ENCODE measurements around the gene FAM107B. TPM values are rescaled to one million over a fixed set of nuclear protein-coding genes. Genes with fewer than 3 reads are reported as not detected.
"Not testable (repeated sequence)": the region's sequence is repeated elsewhere in the genome, so short reads cannot be mapped to it uniquely, and the experiment has no call there.

FAM107B gene
- total RNA-seq, 1 experiment from 2014 or later = 61.6 TPM

GRCh38 chr10:14659626-14660196, 115.0 kb downstream of the FAM107B start:
- no TSS peak for BruUV-seq (replicated peaks)
- intact Hi-C loops (cut with micrococcal nuclease; ENCODE audit: unreplicated experiment) = no loop called here
- Histone ChIP-seq H3K27ac (ENCODE audit: low read depth, low read length, poor library complexity, severe bottlenecking) (no peak overlapping the region), H3K36me3 (ENCODE audit: insufficient read depth, low read length, poor library complexity, severe bottlenecking) (no peaks in the 10 kb centered on the region), H3K4me3 (ENCODE audit: low read depth, low read length, poor library complexity, severe bottlenecking) (no peak overlapping the region), H3K4me1 (ENCODE audit: insufficient read depth, low read length, poor library complexity, severe bottlenecking) (no peaks in the 10 kb centered on the region), H3K27me3 (replicated peaks; ENCODE audit: insufficient read depth, low read depth, low read length, poor library complexity) (no peaks in the 10 kb centered on the region), H3K9me3 (ENCODE audit: low read depth, low read length, poor library complexity, severe bottlenecking) (no peaks in the 10 kb centered on the region)
- POLR2A ChIA-PET (ENCODE audit: low non-redundant PET) = no interaction called here
- no peak for DNase-seq (ENCODE audit: low spot score)
- CTCF ChIA-PET = no interaction called here
- TF ChIP-seq, protein P1, sequence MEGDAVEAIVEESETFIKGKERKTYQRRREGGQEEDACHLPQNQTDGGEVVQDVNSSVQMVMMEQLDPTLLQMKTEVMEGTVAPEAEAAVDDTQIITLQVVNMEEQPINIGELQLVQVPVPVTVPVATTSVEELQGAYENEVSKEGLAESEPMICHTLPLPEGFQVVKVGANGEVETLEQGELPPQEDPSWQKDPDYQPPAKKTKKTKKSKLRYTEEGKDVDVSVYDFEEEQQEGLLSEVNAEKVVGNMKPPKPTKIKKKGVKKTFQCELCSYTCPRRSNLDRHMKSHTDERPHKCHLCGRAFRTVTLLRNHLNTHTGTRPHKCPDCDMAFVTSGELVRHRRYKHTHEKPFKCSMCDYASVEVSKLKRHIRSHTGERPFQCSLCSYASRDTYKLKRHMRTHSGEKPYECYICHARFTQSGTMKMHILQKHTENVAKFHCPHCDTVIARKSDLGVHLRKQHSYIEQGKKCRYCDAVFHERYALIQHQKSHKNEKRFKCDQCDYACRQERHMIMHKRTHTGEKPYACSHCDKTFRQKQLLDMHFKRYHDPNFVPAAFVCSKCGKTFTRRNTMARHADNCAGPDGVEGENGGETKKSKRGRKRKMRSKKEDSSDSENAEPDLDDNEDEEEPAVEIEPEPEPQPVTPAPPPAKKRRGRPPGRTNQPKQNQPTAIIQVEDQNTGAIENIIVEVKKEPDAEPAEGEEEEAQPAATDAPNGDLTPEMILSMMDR (conservative IDR thresholded peaks at IDR 0.05; ENCODE audit: low read depth, low read length) = no peak
- TF ChIP-seq EZH2 (IDR thresholded peaks at IDR 0.05; ENCODE audit: borderline replicate concordance, low read depth, low read length, poor library complexity, severe bottlenecking) = no peak

DNA sequence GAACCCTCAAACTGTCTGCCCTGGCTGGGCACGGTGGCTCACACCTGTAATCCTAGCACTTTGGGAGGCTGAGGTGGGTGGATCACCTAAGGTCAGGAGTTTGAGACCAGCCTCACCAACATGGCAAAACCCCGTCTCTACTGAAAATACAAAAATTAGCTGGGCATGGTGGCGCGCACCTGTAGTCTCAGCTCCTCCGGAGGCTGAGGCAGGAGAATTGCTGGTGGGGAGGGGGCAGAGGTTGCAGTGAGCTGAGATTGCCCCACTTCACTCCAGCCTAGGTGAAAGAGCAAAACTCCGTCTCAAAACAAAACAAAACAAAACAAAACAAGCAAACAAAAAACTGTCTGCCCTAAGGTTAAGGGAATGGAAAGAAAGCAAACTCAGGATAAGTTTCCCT, 115.6 kb downstream of the FAM107B start:
- H3K36me3 ChIP-seq (ENCODE audit: insufficient read depth, low read length, poor library complexity, severe bottlenecking); H3K9me3 ChIP-seq (ENCODE audit: low read depth, low read length, poor library complexity, severe bottlenecking); POLR2A ChIA-PET (ENCODE audit: low non-redundant PET); intact Hi-C loops (cut with micrococcal nuclease; ENCODE audit: unreplicated experiment); H3K4me1 ChIP-seq (ENCODE audit: insufficient read depth, low read length, poor library complexity, severe bottlenecking); CTCF ChIA-PET; H3K27ac ChIP-seq (ENCODE audit: low read depth, low read length, poor library complexity, severe bottlenecking); H3K27me3 ChIP-seq (replicated peaks; ENCODE audit: insufficient read depth, low read depth, low read length, poor library complexity); H3K4me3 ChIP-seq (ENCODE audit: low read depth, low read length, poor library complexity, severe bottlenecking); BruUV-seq (replicated peaks); DNase-seq (ENCODE audit: low spot score): not testable (repeated sequence)

- Histone ChIP-seq H3K9me3 (ENCODE audit: low read depth, low read length, poor library complexity, severe bottlenecking) (no peaks in the 10 kb centered on the region), H3K36me3 (ENCODE audit: insufficient read depth, low read length, poor library complexity, severe bottlenecking) (no peaks in the 10 kb centered on the region), H3K27ac (ENCODE audit: low read depth, low read length, poor library complexity, severe bottlenecking) (no peak overlapping the region), H3K27me3 (replicated peaks; ENCODE audit: insufficient read depth, low read depth, low read length, poor library complexity) (no peaks in the 10 kb centered on the region), H3K4me1 (ENCODE audit: insufficient read depth, low read length, poor library complexity, severe bottlenecking) (peaks cover 5% of the 10 kb centered on the region), H3K4me3 (ENCODE audit: low read depth, low read length, poor library complexity, severe bottlenecking) (no peak overlapping the region)
- ChIA-PET POLR2A (ENCODE audit: low non-redundant PET) (no interaction called here), CTCF (no interaction called here)
- DNase-seq (ENCODE audit: low spot score) = no peak
- BruUV-seq (replicated peaks) = no TSS peak
- TF ChIP-seq EZH2 (IDR thresholded peaks at IDR 0.05; ENCODE audit: borderline replicate concordance, low read depth, low read length, poor library complexity, severe bottlenecking) = no peak
- TF ChIP-seq, protein P1 (conservative IDR thresholded peaks at IDR 0.05; ENCODE audit: low read depth, low read length) = no peak
- intact Hi-C loops (cut with micrococcal nuclease; ENCODE audit: unreplicated experiment) = no loop called here
These were observed 116.2 kb downstream of the FAM107B start for GRCh38 chr10:14658331-14659127.
